PFSK-1 (cell line): ENCODE measurements around the gene BCAS4.

Source experiments
- POLR2AphosphoS5 ChIP-seq: IDR thresholded peaks from 2 replicates; pipeline ENCODE4 v1.6.1; 2012; ENCODE audit warnings: low read depth, mild to moderate bottlenecking, control low read depth, low read length, moderate library complexity
- SIN3A ChIP-seq: IDR thresholded peaks from 2 replicates; pipeline ENCODE4 v1.6.1; 2012; ENCODE audit warnings: mild to moderate bottlenecking, low read length, moderate library complexity, borderline replicate concordance; ENCODE audit not compliant: insufficient read depth
- TAF1 ChIP-seq: IDR thresholded peaks from 2 replicates; pipeline ENCODE4 v1.6.1; 2012; ENCODE audit warnings: low read length, control low read depth, borderline replicate concordance; ENCODE audit not compliant: insufficient read depth

- no peak for TF ChIP-seq TAF1
- no peak for TF ChIP-seq POLR2AphosphoS5
- TF ChIP-seq SIN3A, result no peak
These were observed 49.2 kb upstream of the BCAS4 start for GRCh38 chr20:50745634-50746137.
